VCaP (cell line): ENCODE measurements around the gene GIPR.

ENCODE experiments used
- H3K27ac ChIP-seq: fragments of 450-650 bp; 2 replicates; pipeline ENCODE4 v1.5.1; 2017
- CTCF ChIP-seq: fragments of 450-650 bp; conservative IDR thresholded peaks from 2 replicates; pipeline ENCODE4 v1.5.1; 2017; ENCODE audit warnings: mild to moderate bottlenecking, moderate library complexity

GIPR gene

GRCh38 chr19:45650722-45651121 lies 17.3 kb upstream of the GIPR start:
- TF ChIP-seq CTCF, result no peak
- no peak overlapping the region for H3K27ac ChIP-seq

- no peak for TF ChIP-seq CTCF
- H3K27ac ChIP-seq, result no peak overlapping the region
Measured at GRCh38 chr19:45653634-45654033, 14.4 kb upstream of the GIPR start.

- H3K27ac ChIP-seq, result no peak overlapping the region
- no peak for TF ChIP-seq CTCF
Measured at GRCh38 chr19:45655073-45655472, 12.9 kb upstream of the GIPR start.

- no peak for TF ChIP-seq CTCF
Measured at GRCh38 chr19:45657520-45658167, 10.4 kb upstream of the GIPR start.

GRCh38 chr19:45659096-45659729 lies 8.8 kb upstream of the GIPR start:
- TF ChIP-seq CTCF, result no peak
- H3K27ac ChIP-seq, result no peak overlapping the region

More at GRCh38 chr19:45657520-45658167, 10.4 kb upstream of the GIPR start:
- H3K27ac ChIP-seq, result no peak overlapping the region

- no peak for TF ChIP-seq CTCF
- H3K27ac ChIP-seq, result no peak overlapping the region
Measured at GRCh38 chr19:45660636-45661035, 7.4 kb upstream of the GIPR start.

GRCh38 chr19:45663800-45664199 lies 4.2 kb upstream of the GIPR start:
- TF ChIP-seq CTCF, result no peak
- no peak overlapping the region for H3K27ac ChIP-seq
